Thyroid gland (tissue), 4 donors: ENCODE data around the gene TMEM120B. TPM values are rescaled to one million over a fixed set of nuclear protein-coding genes. Genes with fewer than 3 reads are reported as not detected.

Source experiments
- DNase-seq, 2 donors: peaks; one replicate each; pipeline ENCODE4 v3.0.0-alpha.2; 2019
- H3K27ac ChIP-seq, 3 donors: fragments of 200-600 bp; sonication (generic); 1 replicate in 2 of 3; 2 replicates in 1 of 3; pipeline ENCODE4 v1.5.1; 2016 to 2019; ENCODE audit warnings: mild to moderate bottlenecking in 1 of 3, moderate library complexity in 1 of 3
- H3K27me3 ChIP-seq: fragments of 200-600 bp; sonication (generic); one replicate; pipeline ENCODE4 v1.5.1; 2019
- H3K36me3 ChIP-seq, 2 donors: fragments of 200-600 bp; sonication (generic); one replicate each; pipeline ENCODE4 v1.5.1; 2016 to 2019
- H3K4me1 ChIP-seq, 2 donors: fragments of 200-600 bp; sonication (generic); one replicate each; pipeline ENCODE4 v1.5.1; 2017 to 2019
- H3K4me3 ChIP-seq, 3 donors: fragments of 200-600 bp; sonication (generic); replicated peaks in 1 of 3; 1 replicate in 2 of 3; 2 replicates in 1 of 3; pipeline ENCODE4 v1.5.1; 2016; ENCODE audit warnings: mild to moderate bottlenecking in 1 of 3
- H3K9me3 ChIP-seq: fragments of 200-600 bp; sonication (generic); one replicate; pipeline ENCODE4 v1.5.1; 2017
- CTCF ChIP-seq, 6 experiments: fragments of 200-600 bp in 3 of 6; fragments of 450-650 bp in 3 of 6; sonication (generic) in 3 of 6; IDR thresholded peaks; one replicate each; pipeline ENCODE4 v1.5.1; 2016 to 2019; ENCODE audit warnings: antibody characterized with exemption in 6 of 6, mild to moderate bottlenecking in 2 of 6, inconsistent platforms in 1 of 6, moderate library complexity in 1 of 6
- POLR2A ChIP-seq, 2 donors: fragments of 450-650 bp; IDR thresholded peaks; one replicate each; pipeline ENCODE4 v1.6.1; 2017; ENCODE audit warnings: antibody characterized with exemption in 2 of 2, mild to moderate bottlenecking in 2 of 2, moderate library complexity in 1 of 2
- WGBS, 2 donors: methylation state at CpG; one replicate each; pipeline ENCODE4 v1.1.5; 2017; 5-methylcytosine and 5-hydroxymethylcytosine counted together
- intact Hi-C: fragments of 100-400 bp; cut with DNase I; formaldehyde crosslinking; loops from one replicate; pipeline ENCODE4 v1.15.1; 2023
- total RNA-seq, 4 donors: library from RNA; depleted of rRNA; stranded (reverse); fragments of >200 nt; gene quantifications; one replicate each; pipeline ENCODE4 v1.2.3, GENCODE V29; 2016

Gene TMEM120B
- total RNA-seq, 4 donors from 2014 or later, result 12.5 to 15.4 (median 14.2) TPM

- no peak for DNase-seq
- Histone ChIP-seq H3K4me1 (no peaks in the 10 kb centered on the region), H3K27me3 (no peaks in the 10 kb centered on the region), H3K4me3 (no peak overlapping the region), H3K36me3 (no peaks in the 10 kb centered on the region), H3K9me3 (no peaks in the 10 kb centered on the region), H3K27ac (no peak overlapping the region)
- 95 to 98% methylated on average over 3 of the region's 3 CpGs for WGBS, 2 donors
- intact Hi-C loops, result no loop called here
- no peak for TF ChIP-seq CTCF (IDR thresholded peaks at IDR 0.05)
- no peak for TF ChIP-seq POLR2A (IDR thresholded peaks at IDR 0.05)
Observed at GRCh38 chr12:121722511-121722910, 10.0 kb downstream of the TMEM120B start.

- Histone ChIP-seq H3K4me1 (no peaks in the 10 kb centered on the region), H3K36me3 (no peaks in the 10 kb centered on the region), H3K9me3 (no peaks in the 10 kb centered on the region), H3K4me3 (no peak overlapping the region), H3K27ac (no peak overlapping the region), H3K27me3 (no peaks in the 10 kb centered on the region)
- WGBS, 2 donors, result 89 to 90% methylated on average over 4 of the region's 4 CpGs
- intact Hi-C loops, result no loop called here
- DNase-seq, result no peak
- TF ChIP-seq POLR2A (IDR thresholded peaks at IDR 0.05), result no peak
- TF ChIP-seq CTCF (IDR thresholded peaks at IDR 0.05), result no peak
Observed at GRCh38 chr12:121723200-121723599, 10.6 kb downstream of the TMEM120B start.

GRCh38 chr12:121724925-121725324 lies 12.4 kb downstream of the TMEM120B start:
- H3K9me3 ChIP-seq, result no peaks in the 10 kb centered on the region
- no peak for DNase-seq
- WGBS, 2 donors, result 77 to 92% methylated on average over 2 of the region's 2 CpGs
- H3K27me3 ChIP-seq, result no peaks in the 10 kb centered on the region
- no peak overlapping the region for H3K4me3 ChIP-seq
- H3K4me1 ChIP-seq, result no peaks in the 10 kb centered on the region
- TF ChIP-seq POLR2A (IDR thresholded peaks at IDR 0.05), result no peak
- TF ChIP-seq CTCF (IDR thresholded peaks at IDR 0.05), result no peak
- H3K36me3 ChIP-seq, result no peaks in the 10 kb centered on the region
- intact Hi-C loops, result no loop called here
- no peak overlapping the region for H3K27ac ChIP-seq

- no peak for TF ChIP-seq POLR2A (IDR thresholded peaks at IDR 0.05)
- TF ChIP-seq CTCF (IDR thresholded peaks at IDR 0.05), result no peak
- WGBS, 2 donors, result 92 to 94% methylated on average over 3 of the region's 3 CpGs
- no peaks in the 10 kb centered on the region for H3K36me3 ChIP-seq
Observed at GRCh38 chr12:121725423-121725822, 12.9 kb downstream of the TMEM120B start.

GRCh38 chr12:121729021-121729420 lies 16.5 kb downstream of the TMEM120B start:
- Histone ChIP-seq H3K9me3 (no peaks in the 10 kb centered on the region), H3K4me1 (no peaks in the 10 kb centered on the region), H3K4me3 (no peak overlapping the region), H3K36me3 (no peaks in the 10 kb centered on the region), H3K27ac (no peak overlapping the region), H3K27me3 (no peaks in the 10 kb centered on the region)
- intact Hi-C loops, result no loop called here
- WGBS, 2 donors, result 92 to 95% methylated on average over 5 to 6 of the region's 6 CpGs
- DNase-seq, result no peak
- TF ChIP-seq POLR2A (IDR thresholded peaks at IDR 0.05) (no peak), CTCF (IDR thresholded peaks at IDR 0.05) (no peak)

More at GRCh38 chr12:121725423-121725822, 12.9 kb downstream of the TMEM120B start:
- intact Hi-C loops, result no loop called here
- H3K9me3 ChIP-seq, result no peaks in the 10 kb centered on the region
- no peak for DNase-seq
- H3K4me3 ChIP-seq, result no peak overlapping the region
- H3K27ac ChIP-seq, result no peak overlapping the region
- no peaks in the 10 kb centered on the region for H3K4me1 ChIP-seq
- no peaks in the 10 kb centered on the region for H3K27me3 ChIP-seq
